Cardiac fibroblast (primary cell): Measurements from ENCODE around the gene HDAC4.

ENCODE experiments used
- DNase-seq, 2 donors: peaks; one replicate each; pipeline versions ENCODE4 v3.0.0 to v3.0.0-alpha.2; 2010; ENCODE audit warnings: low read depth in 2 of 2
- H3K4me3 ChIP-seq, 2 donors: replicated peaks in 1 of 2; 1 replicate in 1 of 2; 2 replicates in 1 of 2; pipeline ENCODE4 v1.5.1; 2011; ENCODE audit warnings: low read depth in 2 of 2, low read length in 2 of 2, mild to moderate bottlenecking in 2 of 2, moderate library complexity in 1 of 2
- TF ChIP-seq, protein P1 (sequence below): IDR thresholded peaks from one replicate; pipeline ENCODE4 v1.5.1; 2011; ENCODE audit warnings: low read depth, mild to moderate bottlenecking, low read length, inconsistent platforms

The HDAC4 gene

DNA sequence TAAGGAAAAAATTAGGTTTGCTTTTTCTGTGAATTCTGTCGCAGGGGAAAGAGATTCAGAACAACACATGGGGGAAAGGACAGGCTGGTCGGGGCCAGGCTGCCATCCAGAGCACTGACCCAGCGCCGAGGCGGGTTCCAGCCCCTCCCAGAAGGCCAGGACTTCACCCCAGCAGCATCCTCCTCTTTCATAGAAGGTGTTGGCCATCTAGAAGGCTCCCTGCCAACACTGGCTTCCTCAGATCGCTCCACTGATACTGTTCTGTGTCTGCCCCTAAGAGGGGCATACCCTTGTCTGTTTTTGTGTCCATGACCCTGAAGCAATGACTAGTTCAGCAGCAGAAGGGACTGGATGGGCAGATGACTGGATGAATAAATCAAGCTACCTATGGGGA, 144.5 kb downstream of the HDAC4 start:
- TF ChIP-seq, protein P1, sequence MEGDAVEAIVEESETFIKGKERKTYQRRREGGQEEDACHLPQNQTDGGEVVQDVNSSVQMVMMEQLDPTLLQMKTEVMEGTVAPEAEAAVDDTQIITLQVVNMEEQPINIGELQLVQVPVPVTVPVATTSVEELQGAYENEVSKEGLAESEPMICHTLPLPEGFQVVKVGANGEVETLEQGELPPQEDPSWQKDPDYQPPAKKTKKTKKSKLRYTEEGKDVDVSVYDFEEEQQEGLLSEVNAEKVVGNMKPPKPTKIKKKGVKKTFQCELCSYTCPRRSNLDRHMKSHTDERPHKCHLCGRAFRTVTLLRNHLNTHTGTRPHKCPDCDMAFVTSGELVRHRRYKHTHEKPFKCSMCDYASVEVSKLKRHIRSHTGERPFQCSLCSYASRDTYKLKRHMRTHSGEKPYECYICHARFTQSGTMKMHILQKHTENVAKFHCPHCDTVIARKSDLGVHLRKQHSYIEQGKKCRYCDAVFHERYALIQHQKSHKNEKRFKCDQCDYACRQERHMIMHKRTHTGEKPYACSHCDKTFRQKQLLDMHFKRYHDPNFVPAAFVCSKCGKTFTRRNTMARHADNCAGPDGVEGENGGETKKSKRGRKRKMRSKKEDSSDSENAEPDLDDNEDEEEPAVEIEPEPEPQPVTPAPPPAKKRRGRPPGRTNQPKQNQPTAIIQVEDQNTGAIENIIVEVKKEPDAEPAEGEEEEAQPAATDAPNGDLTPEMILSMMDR, result no peak
- H3K4me3 ChIP-seq, result no peak overlapping the region
- no peak for DNase-seq

DNA sequence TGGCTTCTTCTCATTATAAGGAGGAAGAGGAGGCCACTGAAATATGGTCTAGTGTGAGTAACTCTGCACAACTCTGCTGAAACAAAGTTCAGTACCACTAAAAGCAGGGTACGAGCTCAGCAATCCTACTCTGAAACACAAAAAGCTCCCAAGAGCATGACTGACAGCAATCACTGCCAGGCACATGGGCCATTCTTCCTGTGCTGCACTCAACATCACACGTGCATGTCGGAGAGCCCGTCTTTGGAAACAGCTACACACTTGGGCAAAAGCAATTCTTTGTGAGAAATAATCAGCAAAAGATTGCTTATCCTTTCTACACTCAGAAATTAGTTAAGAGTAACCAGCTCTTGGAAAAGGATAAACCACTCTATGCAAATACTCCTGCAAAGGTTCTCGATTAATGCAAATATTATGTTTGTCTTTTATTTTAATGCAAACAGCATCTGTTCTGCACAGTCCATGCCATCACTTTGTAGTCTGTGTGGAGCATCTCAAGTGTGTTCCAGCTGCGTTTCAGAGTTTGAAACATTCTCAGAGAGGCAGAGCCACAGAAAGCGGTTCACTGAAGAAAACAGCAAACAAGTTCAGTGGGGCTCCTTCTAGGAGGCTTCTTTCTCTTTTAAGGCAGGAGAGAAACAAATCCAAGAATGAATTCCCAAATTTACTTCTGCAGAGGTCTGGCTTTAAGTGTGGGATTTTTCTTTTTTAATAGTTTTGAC, 145.0 kb downstream of the HDAC4 start:
- no peak for DNase-seq
- H3K4me3 ChIP-seq, result no peak overlapping the region
- TF ChIP-seq, protein P1, result no peak

DNA sequence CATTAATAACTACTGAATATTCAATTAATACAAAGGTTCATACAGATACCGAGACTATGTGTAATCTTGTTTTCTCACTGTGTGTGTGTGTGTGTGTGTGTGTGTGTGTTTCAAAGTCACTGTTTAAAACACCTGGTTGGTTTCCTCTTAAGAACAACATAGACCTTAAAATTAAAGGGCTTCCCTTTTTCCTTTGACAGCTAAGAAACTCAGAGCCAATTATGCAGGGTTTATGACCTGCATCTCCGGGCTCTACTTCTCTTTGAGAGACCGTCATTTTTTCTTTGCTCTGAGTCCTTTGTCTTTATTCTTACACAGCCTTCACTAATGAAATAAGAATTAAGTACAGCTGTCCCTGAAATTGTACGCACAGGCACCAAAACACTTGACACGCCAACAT, 145.6 kb downstream of the HDAC4 start:
- no peak for DNase-seq
- TF ChIP-seq, protein P1, result no peak
- H3K4me3 ChIP-seq, result no peak overlapping the region

DNA sequence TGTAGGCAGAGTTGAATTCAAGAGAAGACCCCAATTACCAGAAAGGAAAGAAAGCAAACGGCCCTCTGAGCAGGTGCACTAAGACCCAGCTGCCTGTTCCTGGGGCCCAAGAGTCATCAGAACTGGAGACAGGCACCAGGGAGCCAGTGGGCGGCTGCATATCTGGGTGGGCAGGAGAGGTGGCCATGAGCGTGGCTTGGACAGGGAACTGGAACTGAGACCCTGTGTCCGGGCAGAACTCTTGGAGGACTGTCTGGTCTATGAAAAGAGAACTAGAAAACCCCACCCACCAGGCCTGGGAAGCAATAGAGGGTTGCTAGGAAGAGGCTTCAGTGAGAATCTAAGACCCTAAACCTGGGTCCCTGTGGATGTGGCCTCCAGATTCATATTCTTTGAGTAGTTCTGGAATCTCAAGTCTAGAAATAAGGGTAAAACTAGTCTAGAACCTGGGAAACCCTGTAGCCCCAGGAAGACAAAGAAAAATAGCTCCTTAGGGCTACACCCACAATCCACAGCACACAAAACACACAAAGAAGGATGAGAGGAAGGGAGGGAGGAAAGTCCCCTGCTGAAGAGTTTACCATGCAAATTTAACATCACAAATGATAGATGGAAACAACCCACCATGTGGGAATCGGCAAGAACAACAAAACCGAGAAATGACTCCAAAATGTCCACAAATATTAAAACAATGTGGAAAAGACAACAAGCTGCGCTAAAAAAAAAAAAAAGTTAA, 147.0 kb downstream of the HDAC4 start:
- no peak for DNase-seq
- H3K4me3 ChIP-seq, result no peak overlapping the region
- TF ChIP-seq, protein P1, result no peak

DNA sequence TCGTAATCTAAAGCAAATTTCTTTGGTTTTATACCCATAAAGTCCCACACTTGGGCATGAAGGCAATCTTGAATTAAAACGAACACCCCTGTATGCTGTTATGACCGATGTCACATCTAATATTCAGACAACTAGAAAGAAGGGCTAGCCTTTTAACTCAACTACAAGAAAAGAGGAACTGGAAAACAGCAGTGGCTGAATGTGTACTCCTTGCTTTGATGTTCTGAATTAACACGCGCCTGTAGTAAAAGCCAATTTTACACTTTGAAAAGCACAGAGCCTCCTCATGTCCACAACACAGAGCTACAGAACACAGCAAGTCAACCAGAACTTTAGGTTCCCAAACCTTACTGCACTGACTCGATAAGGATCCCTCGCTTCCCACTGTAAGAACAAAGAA, 147.6 kb downstream of the HDAC4 start:
- no peak overlapping the region for H3K4me3 ChIP-seq
- TF ChIP-seq, protein P1, result no peak
- DNase-seq, result no peak

DNA sequence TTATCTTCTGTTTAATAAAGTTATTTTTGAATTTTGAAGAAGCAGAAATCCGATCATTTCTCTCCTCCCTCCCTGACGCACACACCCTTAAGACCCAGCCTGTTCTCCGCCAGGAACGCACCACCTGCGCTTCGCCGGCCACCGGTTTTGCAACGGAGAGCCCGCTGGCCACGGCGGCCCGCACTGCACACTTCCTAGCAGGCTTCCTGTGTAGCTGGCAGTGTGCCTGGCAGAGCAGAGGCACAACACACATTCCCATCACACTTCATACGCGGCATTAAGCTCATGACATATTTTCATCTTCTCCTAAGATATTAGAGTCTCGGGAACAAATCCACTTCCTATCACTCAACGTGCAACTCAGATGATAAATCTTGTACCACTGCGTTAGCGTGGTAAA, 148.0 kb downstream of the HDAC4 start:
- DNase-seq, result peak in 1 of 2 donors; percentile 67
- TF ChIP-seq, protein P1, result no peak
- H3K4me3 ChIP-seq, result no peak overlapping the region
